ENCODE data around the gene HK3.

Gene HK3

DNA sequence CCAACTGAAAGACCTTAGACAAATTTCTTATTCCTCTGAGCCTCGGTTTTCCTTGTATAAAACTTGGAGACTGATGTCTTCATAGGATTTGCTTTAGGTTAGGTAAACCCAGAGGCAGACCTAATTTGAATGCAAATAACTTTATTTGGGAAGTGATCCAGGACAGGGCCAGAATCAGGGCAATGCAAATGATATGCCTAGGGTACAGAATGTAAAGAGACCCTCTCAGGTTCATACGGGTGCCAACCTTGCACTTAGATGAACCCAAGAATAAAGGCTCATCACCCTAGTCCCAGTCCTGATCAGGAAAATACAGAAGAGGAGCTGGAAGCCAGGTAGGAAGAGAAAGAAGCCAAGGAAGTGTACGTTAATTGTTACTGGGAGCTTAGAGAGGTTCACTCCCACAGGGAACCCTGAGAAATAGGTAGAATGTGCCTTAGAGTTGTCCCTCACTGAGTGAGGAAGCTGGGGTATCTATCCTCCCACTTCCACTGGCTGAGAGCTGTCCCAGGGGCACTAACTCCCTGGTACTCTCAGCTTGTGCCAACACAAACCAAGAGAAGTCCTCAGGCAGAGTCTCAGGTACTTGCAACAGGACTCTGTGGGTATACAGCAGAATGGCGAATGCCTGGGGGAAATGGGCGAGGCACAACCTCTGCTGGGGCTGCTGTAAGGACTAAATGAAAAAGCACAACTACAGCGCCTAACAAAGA, 3.1 kb upstream of the HK3 start:
- no peak for DNase-seq (ENCODE audit: low read depth in 2 of 2, low spot score in 1 of 2)

DNA sequence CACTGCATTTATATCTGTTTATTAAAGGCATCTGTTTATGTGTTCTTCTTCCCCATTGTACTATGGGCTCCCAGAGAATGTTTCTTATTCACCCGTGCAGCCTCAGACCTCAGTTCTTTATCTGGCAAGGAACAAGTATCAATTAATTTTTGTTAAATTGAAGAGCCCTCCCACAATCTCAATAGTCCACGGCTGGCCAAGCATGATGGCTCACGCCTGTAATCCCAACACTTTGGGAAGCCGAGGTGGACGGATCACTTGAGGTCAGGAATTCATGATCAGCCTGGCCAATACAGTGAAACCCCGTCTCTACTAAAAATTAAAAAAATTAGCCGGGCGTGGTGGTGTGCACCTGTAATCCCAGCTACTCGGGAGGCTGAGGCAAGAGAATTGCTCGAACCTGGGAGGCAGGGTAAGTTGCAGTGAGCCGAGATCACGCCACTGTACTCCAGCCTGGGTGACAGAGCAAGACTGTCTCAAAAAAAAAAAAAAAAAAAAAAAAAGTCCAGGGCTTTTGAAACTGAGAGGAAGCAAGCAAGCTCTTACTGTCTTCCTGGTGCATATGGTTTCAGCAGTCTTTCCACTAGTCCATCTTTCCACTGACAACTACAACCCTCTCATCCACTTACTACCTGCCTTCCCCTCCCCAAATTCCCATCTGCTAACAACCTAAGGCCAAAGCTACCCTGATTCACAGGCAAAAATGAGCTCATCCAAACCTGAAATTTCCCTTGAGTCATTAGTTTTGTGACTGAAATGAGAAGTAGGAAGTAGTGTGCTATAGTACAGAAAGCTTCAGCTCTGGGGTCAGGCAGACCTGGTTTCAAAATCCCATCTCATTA, 2.3 kb upstream of the HK3 start:
- DNase-seq (ENCODE audit: low read depth in 2 of 2, low spot score in 1 of 2) = no peak

DNA sequence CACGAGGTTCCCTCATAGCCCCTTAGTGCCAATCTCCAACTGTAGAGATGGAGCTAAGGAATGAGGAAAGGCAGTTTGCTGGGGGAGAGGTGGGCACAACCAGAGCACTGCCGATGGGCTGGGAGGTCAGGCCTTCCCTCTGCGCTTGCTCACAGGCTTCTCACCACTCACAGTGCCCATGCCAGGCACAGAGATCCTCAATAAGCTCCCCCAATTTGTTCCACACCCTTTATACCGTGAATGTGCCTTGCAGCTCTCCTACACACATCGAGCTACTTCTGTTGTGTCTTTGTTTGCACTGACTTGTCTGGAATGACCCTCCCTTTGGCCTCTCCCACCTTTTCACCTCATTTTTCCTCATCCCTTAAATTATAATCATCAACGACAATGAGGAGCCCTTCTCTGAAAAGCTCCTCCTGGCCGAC, 1.6 kb upstream of the HK3 start:
- DNase-seq (ENCODE audit: low read depth in 2 of 2, low spot score in 1 of 2) = no peak

DNA sequence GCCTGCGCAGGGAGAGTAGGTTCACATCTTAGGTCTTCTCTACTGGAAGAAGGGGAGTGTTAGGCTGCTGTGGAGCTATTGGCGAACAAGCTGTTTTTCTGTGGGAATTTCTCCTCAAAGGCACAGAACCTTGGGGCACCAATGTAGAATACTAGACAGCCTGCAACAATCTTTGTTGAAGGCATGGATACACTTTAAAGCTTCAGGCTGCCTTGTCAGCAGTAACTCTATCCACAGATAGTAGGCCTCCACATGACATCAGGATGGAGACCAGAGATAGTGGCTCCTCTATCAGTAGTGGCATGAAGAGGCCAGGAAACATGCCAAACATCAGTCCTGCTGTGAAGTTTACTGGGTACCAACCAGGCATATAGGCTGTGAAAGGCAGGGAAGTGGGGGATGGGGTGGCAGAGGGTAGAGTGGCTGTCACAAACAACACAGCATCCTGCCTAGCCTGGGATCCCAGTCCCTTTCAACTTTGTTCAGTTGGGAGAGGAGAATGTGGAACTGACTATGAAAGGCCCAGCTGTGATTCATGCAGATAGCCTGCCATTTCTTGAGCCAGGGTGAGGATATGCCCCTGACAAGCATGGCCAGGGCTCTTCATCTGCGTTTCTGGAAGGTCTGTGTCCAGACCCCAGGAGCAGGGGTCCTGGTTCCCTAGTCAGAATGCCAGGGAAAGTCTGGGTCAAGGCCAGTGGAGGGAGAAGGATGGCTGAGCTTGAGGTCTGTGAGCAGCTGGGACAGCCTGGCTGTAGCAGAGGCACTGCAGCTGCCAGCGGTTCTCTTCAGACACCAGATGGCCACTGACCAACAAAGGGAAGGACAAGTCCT, 1.0 kb upstream of the HK3 start:
- DNase-seq (ENCODE audit: low read depth in 2 of 2, low spot score in 1 of 2) = no peak

DNA sequence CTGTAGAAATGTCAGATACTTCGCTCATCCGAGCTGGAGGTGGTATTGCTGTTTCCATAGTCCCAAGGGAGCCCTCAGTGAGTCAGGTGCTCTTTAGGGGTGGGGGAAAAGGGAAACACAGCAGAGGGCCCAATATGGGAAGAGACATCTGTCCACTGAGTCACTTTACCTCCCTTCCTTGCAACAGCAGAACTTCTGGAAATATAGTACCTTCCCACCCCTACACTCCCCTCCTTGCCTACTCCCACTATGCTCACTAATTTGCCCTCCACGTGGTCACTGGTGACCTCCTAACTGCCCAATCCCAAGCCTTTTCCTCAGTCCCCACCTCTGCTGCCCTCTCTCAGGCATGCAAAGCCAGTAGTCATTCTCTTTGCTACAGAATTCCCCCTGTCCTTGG, 1.9 kb downstream of the HK3 start:
- no peak for DNase-seq (ENCODE audit: low read depth in 2 of 2, low spot score in 1 of 2)

DNA sequence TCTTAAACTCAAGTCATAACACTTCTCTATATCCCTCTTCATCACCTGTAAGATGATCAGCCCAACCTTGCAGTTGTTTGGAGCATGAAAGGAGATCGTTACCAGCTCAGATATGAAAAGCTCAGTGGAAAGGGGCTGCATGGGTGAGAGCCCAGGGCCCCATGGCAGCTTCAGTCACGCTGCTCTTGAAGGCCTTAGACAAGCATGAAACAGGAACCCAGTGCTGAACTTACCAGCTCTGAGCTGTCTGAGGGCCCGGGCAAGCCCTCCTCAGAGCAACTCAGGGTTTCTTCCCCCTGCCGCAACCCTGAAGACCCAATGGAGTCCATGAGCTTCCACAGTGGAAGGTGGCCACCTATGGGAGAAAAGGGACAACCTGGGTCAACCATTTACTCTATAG, 3.3 kb downstream of the HK3 start:
- DNase-seq (ENCODE audit: low read depth in 2 of 2, low spot score in 1 of 2) = no peak

DNA sequence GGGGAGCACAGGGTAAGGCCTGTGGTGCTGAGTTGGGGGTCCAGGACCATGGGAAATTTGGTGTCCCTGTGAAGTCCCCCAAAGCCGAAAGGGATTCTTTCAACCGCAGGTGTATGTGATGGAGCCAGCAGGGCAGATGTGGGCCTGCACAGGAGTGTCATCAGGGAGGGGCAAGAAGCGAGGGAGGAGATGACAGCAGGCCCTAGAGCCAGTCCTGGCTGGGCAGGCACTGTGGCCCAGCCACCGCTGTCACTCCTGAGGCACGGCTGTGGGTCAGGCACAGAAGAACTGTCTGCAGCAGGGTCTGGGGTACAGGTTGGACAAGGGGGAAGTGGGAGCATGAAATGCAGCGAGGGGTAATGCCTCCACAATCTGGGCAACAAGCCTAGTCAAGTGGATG, 4.8 kb downstream of the HK3 start:
- DNase-seq (ENCODE audit: low read depth in 2 of 2, low spot score in 1 of 2) = no peak

DNA sequence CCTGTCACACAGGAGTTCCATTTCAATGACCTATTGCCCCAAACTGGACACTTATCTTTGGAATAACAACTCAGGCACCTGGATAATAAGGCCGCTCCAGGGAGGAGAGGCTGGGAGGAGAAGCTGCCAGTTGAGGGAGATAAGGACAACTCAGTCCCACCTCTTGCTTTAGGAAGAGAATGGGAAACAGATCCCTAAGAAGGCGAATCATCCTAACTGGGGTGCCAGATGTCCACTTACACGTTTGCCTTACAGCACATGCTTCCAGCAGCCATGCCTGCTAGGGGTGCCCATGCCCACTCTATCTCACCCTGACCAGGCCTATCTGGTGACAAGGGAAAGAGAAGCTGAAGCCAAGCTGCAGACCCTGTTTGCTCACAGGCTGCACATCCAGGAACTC, 6.5 kb downstream of the HK3 start:
- no peak for DNase-seq (ENCODE audit: low read depth in 2 of 2, low spot score in 1 of 2)

DNA sequence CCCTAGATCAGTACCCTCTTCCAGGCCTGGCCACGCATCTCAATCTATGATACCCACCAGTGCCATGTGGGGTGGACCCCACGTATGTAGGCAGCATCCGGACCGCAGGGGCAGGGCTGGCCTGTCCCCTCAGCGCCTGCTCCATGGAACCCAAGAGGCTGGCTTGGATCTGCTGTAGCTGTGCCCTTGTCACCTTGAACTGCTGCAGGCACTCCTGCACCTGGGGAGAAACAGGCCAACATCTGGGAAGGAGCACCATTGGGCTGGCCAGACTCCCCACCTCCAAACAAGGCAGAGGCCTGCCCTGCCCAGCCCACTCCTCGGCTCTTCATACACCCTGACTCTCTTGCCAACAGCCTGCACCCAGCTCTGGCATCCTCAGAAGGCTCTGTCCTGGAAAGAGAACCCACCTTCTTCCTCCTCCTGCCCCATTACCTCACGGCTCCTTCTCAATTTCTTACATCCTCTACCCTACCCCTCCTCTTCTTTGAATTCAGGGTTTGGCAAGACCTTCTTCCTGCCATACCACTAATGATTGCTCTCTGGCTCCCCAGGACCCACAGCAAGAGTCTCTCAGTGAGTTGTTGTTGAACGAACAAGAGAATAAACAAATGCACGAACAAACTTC, 7.7 kb downstream of the HK3 start:
- no peak for DNase-seq (ENCODE audit: low read depth in 2 of 2, low spot score in 1 of 2)

DNA sequence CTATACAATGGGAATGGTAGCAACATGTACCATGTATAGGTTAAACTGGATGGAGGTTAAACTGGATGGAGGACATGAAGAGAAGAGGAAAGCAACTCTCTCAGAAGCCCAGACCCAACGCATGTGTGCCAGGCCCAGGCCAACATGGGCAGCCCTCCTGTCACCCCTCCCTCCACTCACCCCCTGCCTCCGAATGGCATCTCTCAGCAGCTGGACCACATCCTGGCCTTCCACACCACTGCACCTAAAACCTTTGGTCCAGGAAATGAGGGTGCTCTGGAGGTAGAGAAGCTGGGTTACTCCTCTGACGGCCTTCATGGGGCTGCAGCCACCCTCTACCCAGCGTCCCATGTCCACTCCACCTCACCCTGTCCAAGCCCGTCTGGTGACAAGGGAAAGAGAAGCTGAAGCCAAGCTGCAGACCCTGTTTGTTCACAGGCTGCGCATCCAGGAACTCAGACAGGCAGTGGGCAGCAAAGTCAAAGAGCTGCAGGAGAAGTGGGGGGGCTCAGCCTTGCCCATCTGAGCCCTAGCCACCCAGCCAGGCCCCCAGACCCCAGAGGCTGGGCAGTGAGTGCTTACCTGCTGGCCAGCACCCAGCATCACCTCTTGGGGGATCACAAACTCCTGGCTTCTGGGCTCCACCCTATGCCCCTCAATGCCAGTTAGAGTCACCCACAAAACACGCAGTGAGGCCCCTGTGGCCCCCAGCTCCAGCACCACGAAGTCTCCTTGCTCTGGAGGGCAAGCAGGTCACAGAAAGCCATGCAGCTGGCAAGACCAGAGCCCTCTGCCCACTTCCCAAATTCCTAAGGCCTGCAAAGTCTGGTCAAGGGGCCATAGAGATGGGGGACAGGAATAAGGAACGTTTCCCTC, 8.5 kb downstream of the HK3 start:
- no peak for DNase-seq (ENCODE audit: low read depth in 2 of 2, low spot score in 1 of 2)

DNA sequence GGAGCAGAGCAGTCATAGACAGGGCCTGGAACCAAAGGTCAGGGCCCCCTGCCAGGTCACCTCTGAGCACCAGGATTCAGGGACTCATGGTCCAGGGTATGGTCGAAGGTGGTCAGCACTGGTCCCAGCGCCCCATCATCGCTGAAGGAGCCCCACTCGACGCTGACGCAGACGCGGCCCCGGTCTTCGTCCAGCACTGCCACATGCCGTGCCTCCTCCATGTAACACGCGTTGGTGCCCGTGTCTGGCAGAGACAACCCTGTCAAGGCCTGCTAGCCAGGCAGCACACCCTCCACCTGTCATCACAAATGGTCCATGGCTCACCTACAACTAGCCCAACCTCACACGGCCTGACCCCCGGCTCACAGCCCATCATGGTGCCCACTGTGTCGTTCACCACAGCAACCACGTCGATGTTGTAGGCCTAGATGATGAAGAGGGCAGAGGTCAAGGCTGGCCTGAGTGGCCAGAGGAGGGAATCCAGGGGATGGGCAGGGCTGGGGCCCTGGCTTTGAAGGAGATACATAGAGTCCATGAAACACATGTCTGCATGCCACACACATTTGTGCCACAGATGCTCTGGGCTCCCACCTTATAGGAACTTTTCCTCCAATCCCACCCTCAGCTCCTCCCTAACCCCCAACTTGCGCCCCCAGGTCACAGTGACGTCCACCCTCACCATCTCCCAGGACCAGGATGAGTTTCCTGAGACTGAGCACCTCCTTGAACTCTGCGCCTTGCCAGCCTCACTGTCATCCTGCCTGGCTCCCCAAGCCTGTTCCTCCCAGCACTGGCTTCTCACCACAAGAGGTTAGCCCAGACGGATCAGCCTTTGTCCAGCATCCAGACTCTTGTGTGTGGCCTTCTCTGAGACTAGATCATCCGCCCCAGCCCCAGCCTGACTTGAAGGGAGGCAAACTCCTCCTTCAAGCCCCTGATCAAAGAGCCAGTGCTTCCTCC, 9.5 kb downstream of the HK3 start:
- DNase-seq (ENCODE audit: low read depth in 2 of 2, low spot score in 1 of 2) = no peak

DNA sequence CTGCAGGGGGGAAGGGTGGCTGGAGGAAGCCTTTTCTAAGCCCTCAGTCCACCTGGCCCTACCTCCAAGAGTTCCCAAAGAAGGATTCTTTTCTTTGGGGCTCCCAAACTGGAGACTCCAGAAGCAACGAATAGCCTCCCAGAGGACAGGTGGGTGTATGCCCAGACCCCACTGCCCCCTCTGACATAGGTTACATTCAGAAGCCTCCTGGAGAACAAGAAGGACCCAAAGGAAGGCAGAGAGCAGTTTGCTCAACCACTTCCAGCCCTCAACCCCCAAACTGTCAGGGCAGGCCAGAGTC, 10.3 kb downstream of the HK3 start:
- DNase-seq (ENCODE audit: low read depth in 2 of 2, low spot score in 1 of 2) = no peak

DNA sequence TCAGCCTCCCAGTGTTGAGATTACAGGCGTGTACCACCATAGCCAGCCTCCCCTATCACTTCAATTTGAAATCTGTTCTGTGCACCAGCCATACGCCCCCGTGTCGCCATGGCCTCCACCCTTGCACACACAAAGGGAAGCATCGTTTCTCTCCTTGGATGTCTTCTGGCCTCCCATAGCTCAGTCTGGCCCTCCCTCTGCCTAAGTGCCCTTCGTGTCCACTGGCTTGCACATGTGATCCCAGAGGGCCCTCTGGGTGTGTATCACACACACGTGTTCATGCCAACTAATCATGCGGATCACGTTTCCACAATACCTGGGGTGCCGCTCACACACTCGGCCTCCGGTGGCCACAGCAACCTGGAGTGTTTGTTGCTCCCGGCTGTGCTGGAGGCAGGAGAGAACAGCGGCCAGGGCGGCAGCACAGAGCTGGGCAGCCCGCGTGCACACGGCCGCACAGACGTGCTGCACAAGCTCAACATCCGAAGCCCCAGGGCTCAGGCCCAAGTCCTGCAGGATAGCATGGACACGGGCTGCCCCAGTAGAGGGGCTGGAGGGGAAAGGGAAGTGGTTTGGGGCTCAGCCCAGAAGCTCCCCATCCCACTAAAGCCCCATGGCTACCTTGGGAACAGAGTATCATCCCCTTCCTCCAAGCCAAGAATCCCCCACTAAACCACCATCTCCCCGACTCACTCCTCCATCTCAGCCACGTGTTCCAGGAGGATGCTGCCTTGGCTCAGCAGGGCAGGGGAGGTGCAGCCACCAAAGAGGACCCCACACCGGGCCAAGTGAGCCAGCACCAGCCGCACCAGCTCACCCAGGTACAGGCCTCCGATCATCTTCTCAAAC, 10.9 kb downstream of the HK3 start:
- no peak for DNase-seq (ENCODE audit: low read depth in 2 of 2, low spot score in 1 of 2)

DNA sequence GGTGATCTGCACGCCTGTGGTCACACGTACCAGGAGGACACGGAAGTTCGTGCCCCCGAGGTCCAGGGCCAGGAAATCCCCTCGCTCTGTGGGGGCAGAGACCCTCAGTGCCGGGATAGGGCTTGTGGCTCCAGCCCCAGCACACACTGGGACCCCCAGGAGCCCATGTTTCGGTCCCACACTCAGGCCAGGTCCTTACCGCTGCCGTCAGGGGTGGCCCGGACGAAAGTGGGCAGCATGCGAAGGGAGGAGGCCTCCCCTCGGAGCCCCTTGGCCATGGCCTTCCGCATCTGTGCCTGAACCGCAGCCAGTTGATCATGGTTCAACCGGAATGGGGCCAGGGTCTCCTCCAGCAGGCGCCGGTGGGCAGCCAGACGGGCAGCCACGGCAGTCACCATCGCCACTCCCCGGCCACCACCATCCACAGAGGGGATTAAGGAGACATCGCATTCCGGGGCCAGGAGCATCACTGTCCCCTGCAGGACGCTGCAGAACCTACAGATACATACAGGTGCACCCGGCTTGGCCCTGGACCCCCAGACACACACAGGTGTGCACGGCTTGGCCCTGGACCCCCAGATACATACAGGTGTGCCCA, 11.8 kb downstream of the HK3 start:
- no peak for DNase-seq (ENCODE audit: low read depth in 2 of 2, low spot score in 1 of 2)

DNA sequence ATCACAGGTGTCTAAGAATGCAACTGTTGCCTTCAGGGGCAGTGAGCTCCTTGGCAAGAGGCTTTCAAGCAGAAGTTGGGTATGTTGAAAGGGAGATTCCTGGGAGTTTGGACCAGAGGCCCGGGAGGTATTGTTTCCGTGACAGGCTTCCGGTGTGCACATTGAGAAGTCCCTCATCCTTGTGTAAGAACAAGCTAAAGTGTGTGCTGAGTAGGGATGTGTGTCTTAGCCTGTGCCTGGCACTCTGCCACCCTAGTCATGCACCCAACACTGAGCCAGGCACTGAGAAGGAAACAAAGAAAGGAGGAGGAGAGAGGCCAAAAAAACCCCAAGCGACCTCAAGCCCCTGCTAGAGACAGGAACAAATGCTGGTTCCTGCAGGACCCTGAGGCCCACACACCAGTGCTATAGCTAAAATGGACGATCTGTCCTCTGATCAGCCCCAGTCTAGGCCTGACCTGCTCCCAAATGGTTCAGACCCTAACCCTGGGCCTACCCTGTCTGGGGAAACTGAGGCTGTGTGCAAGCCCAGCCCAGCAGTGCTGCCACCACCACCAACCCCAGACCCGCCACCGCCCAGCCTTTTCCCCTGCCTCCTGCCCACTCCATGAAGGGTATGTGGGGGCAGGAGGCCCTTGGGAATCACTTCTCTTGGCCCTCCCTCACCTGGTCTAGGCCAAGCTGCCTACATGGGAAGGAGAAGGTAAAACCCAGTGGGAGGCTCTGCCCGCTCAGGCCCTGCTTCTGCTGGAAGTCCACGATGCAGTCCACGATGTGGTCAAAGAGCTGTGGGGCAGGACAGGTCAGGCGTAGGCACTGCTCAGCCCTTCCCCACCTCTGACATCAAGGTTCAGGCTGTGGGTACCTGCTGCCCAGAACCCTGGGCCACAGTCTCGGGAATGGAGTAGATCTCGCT, 12.6 kb downstream of the HK3 start:
- no peak for DNase-seq (ENCODE audit: low read depth in 2 of 2, low spot score in 1 of 2)

DNA sequence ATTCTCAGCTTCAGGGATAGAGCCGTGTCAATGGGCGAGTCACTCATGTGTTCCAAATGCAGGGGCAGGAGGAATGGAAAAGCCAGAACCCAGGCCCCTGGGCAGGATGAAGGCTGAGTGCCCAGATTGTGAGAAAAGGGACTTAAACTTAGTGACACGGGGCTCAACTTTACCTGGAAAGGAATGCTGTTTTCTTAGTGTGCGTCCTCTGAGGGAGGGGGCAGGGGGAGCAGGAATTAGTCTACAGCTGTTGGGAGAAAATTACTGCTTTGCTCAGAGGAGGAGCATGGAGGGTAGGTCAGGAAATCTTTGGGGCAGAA, 14.6 kb downstream of the HK3 start:
- DNase-seq (ENCODE audit: low read depth in 2 of 2, low spot score in 1 of 2) = no peak

Data from stimulated activated CD8-positive, alpha-beta memory T cell treated with anti-CD3 and anti-CD28 coated beads, Interleukin-4, amount 100 ng/mL, for 4 hours (primary cell).